ENCODE measurements around the gene RBM33.

RBM33 gene

DNA sequence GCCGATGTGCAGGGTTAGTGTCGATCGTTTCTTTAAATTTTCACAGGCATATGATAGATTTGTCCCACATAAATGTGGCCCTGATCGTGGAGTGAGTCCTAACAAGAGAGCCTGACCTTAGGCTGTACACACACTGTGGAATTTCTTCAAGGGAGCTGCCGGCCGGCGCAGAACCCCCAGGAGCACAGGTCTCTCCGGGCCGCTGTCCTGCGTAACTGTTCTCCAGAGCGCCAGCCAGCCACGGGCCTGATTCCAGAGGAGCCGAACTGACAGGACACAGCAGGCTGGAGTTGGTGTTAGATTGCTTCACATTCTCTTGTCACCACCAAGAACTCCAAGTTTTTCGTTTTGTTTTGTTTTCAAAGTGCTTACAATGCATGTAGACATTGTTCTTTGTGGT lies 130.5 kb downstream of the RBM33 start:
- Mint-ChIP-seq H3K4me3 (no peak overlapping the region), H3K27ac (peak overlapping the region in 1 of 2 donors; percentile 20), H3K36me3 (ENCODE audit: insufficient read depth) (peaks cover 71% of the 10 kb centered on the region), H3K9me3 (no peaks in the 10 kb centered on the region), H3K4me1 (ENCODE audit: low read depth in 2 of 2) (peaks cover 4 to 9% of the 10 kb centered on the region in 2 donors), H3K27me3 (no peaks in the 10 kb centered on the region)
- DNase-seq (no peak), ATAC-seq (replicated peaks) (no peak)

DNA sequence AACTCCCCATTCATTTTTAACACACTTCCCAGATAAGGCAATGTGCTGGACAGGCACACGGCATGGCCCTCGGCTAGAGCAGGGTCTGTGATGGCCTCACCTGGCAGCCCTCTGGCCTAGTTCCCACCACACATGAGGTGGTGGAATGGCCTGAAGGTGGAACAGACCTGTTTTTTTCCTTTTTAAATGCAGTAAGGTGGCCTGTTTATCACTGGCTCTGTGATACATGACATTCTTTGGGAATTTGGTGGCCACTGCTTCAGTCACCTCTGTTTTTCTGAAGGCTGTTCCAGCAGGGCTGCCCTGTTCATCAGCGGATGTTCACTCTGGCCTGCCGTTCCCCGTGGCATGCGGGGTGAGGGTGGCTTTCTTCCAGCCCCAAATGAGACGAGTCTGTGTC lies 131.2 kb downstream of the RBM33 start:
- Mint-ChIP-seq H3K4me1 (ENCODE audit: low read depth in 2 of 2) (peaks cover 4 to 9% of the 10 kb centered on the region in 2 donors), H3K36me3 (ENCODE audit: insufficient read depth) (peaks cover 70% of the 10 kb centered on the region), H3K27me3 (no peaks in the 10 kb centered on the region), H3K4me3 (no peak overlapping the region), H3K27ac (no peak overlapping the region), H3K9me3 (no peaks in the 10 kb centered on the region)
- no peak for ATAC-seq (replicated peaks)
- no peak for DNase-seq

DNA sequence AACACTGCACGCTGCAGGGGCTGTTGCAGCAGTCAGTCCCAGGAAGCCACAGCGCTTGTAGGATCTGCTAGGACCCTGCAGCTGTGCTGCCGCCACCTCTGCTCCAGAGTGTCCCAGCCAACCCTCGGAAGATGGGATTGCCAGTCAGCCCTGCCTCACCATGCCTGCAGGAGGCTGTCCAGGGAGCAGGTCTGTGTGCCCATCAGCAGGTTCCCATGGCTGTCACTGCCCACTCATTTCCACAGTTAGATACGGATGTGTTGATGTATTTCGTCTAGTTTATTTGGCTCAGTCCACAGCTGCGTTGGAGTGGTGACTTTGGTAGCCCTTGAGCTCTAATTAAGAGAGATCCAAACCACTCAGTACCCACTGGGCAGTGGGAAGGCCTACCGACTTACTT lies 132.1 kb downstream of the RBM33 start:
- Mint-ChIP-seq H3K4me1 (ENCODE audit: low read depth in 2 of 2) (peaks cover 4 to 9% of the 10 kb centered on the region in 2 donors), H3K4me3 (no peak overlapping the region), H3K36me3 (ENCODE audit: insufficient read depth) (peaks cover 75% of the 10 kb centered on the region), H3K9me3 (no peaks in the 10 kb centered on the region), H3K27me3 (no peaks in the 10 kb centered on the region), H3K27ac (no peak overlapping the region)
- DNase-seq, result no peak
- no peak for ATAC-seq (replicated peaks)

- H3K4me3 Mint-ChIP-seq, result no peak overlapping the region
- peak overlapping the region in 1 of 2 donors; percentile 79 for H3K27ac Mint-ChIP-seq
- DNase-seq (no peak), ATAC-seq (replicated peaks) (no peak)
- peaks cover 67% of the 10 kb centered on the region for H3K36me3 Mint-ChIP-seq (ENCODE audit: insufficient read depth)
- H3K27me3 Mint-ChIP-seq, result no peaks in the 10 kb centered on the region
- H3K9me3 Mint-ChIP-seq, result no peaks in the 10 kb centered on the region
- peaks cover 4 to 9% of the 10 kb centered on the region in 2 donors for H3K4me1 Mint-ChIP-seq (ENCODE audit: low read depth in 2 of 2)
Observed at GRCh38 chr7:155778349-155778748, 133.9 kb downstream of the RBM33 start.

DNA sequence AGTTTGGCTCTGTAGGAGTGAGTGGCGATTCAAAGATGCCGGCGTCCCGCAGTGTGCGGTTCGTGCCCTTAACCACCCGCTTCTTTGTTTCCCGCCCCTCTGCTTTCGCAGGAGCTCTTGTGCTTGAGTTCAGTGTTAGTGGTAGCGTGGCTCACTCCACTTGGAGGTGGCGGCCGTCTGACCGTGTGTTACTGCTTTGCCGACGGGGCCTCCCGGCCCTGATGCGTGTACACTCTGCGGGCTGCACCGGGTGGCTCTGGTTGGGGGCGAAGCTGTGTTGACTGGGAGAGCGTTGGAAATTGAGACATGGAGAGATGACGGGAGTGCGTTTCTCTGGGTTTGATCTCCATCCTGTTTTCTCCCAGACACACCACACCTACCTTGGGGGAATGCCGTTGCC lies 136.4 kb downstream of the RBM33 start:
- no peaks in the 10 kb centered on the region for H3K27me3 Mint-ChIP-seq
- H3K4me1 Mint-ChIP-seq (ENCODE audit: low read depth in 2 of 2), result peaks cover 4 to 15% of the 10 kb centered on the region in 2 donors
- H3K27ac Mint-ChIP-seq, result no peak overlapping the region
- H3K4me3 Mint-ChIP-seq, result no peak overlapping the region
- ATAC-seq (replicated peaks) (no peak), DNase-seq (no peak)
- H3K36me3 Mint-ChIP-seq (ENCODE audit: insufficient read depth), result peaks cover 48% of the 10 kb centered on the region
- H3K9me3 Mint-ChIP-seq, result no peaks in the 10 kb centered on the region

DNA sequence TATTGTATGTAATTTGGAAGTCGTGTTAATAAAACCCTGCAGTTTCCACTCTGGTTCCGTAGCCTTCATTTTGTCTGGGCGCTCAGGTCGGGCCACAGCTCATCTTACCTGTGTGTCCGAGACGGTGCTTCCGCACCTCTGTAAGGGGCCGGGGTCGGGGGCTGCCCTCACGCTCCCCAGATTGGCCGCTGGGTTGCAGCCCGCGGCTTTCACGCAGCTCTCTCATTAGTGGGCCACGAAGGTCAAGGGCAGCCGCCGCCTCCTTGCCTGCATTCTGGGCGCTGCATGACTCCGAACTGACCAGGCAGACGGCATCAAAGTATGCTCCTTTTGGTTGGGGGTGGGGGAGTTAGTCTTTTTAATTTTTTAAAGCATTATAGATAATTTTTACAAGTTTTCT lies 137.0 kb downstream of the RBM33 start:
- no peak overlapping the region for H3K4me3 Mint-ChIP-seq
- no peak for ATAC-seq (replicated peaks)
- peaks cover 43% of the 10 kb centered on the region for H3K36me3 Mint-ChIP-seq (ENCODE audit: insufficient read depth)

GRCh38 chr7:155782466-155782865 lies 138.0 kb downstream of the RBM33 start:
- Mint-ChIP-seq H3K4me3 (no peak overlapping the region), H3K9me3 (no peaks in the 10 kb centered on the region), H3K27me3 (no peaks in the 10 kb centered on the region), H3K27ac (no peak overlapping the region), H3K36me3 (ENCODE audit: insufficient read depth) (peaks cover 34% of the 10 kb centered on the region), H3K4me1 (ENCODE audit: low read depth in 2 of 2) (peaks cover 4 to 20% of the 10 kb centered on the region in 2 donors)
- DNase-seq, result no peak
- ATAC-seq (replicated peaks), result no peak

More for the DNA sequence above, 137.0 kb downstream of the RBM33 start:
- no peaks in the 10 kb centered on the region for H3K9me3 Mint-ChIP-seq
- DNase-seq, result no peak
- H3K27me3 Mint-ChIP-seq, result no peaks in the 10 kb centered on the region
- H3K27ac Mint-ChIP-seq, result no peak overlapping the region
- peaks cover 4 to 20% of the 10 kb centered on the region in 2 donors for H3K4me1 Mint-ChIP-seq (ENCODE audit: low read depth in 2 of 2)

- H3K9me3 Mint-ChIP-seq, result no peaks in the 10 kb centered on the region
- no peaks in the 10 kb centered on the region for H3K27me3 Mint-ChIP-seq
- no peak for DNase-seq
- H3K27ac Mint-ChIP-seq, result no peak overlapping the region
- H3K4me1 Mint-ChIP-seq (ENCODE audit: low read depth in 2 of 2), result peaks cover 4 to 11% of the 10 kb centered on the region in 2 donors
- no peak overlapping the region for H3K4me3 Mint-ChIP-seq
- ATAC-seq (replicated peaks), result no peak
- H3K36me3 Mint-ChIP-seq (ENCODE audit: insufficient read depth), result peaks cover 24% of the 10 kb centered on the region
Observed at GRCh38 chr7:155785536-155785935, 141.1 kb downstream of the RBM33 start.

- no peak for DNase-seq
- peaks cover 4 to 11% of the 10 kb centered on the region in 2 donors for H3K4me1 Mint-ChIP-seq (ENCODE audit: low read depth in 2 of 2)
- no peak for ATAC-seq (replicated peaks)
- no peaks in the 10 kb centered on the region for H3K9me3 Mint-ChIP-seq
- H3K4me3 Mint-ChIP-seq, result peak overlapping the region in 1 of 2 donors; percentile 27
- H3K27ac Mint-ChIP-seq, result no peak overlapping the region
- H3K36me3 Mint-ChIP-seq (ENCODE audit: insufficient read depth), result peaks cover 15% of the 10 kb centered on the region
- H3K27me3 Mint-ChIP-seq, result no peaks in the 10 kb centered on the region
Observed at GRCh38 chr7:155786491-155786890, 142.0 kb downstream of the RBM33 start.

- peaks cover 4 to 11% of the 10 kb centered on the region in 2 donors for H3K4me1 Mint-ChIP-seq (ENCODE audit: low read depth in 2 of 2)
- peak overlapping the region in 1 of 2 donors; percentile 16 for H3K27ac Mint-ChIP-seq
- H3K27me3 Mint-ChIP-seq, result no peaks in the 10 kb centered on the region
- H3K4me3 Mint-ChIP-seq, result peak overlapping the region; percentile 34 to 36
- no peak for DNase-seq
- ATAC-seq (replicated peaks), result no peak
- H3K36me3 Mint-ChIP-seq (ENCODE audit: insufficient read depth), result peaks cover 12% of the 10 kb centered on the region
- no peaks in the 10 kb centered on the region for H3K9me3 Mint-ChIP-seq
Observed at GRCh38 chr7:155787171-155787851, 142.8 kb downstream of the RBM33 start.

DNA sequence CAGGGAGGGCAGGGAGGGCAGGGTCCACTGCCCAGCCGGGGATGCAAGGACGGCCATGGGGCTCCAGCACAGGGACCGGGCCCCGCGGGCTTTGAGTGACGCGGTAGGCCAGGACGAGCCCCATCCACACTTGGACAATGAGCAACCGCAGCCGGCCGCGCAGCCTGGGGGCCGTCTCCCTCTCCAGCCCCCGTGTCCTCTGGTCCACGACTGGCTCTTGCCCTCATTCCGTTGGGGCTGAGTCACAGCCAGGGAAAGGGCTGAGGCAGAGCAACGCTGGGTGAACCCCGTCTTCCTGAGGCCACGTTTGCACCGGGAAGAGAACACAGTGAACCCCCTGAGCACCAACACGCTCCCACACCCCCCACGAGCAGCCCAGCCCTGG lies 144.1 kb downstream of the RBM33 start:
- Mint-ChIP-seq H3K4me3 (no peak overlapping the region), H3K4me1 (ENCODE audit: low read depth in 2 of 2) (peaks cover 4 to 11% of the 10 kb centered on the region in 2 donors), H3K27ac (no peak overlapping the region), H3K9me3 (no peaks in the 10 kb centered on the region), H3K36me3 (ENCODE audit: insufficient read depth) (peaks cover 7% of the 10 kb centered on the region), H3K27me3 (no peaks in the 10 kb centered on the region)
- ATAC-seq (replicated peaks) (no peak), DNase-seq (no peak)

GRCh38 chr7:155789001-155789725 lies 144.7 kb downstream of the RBM33 start:
- no peak for DNase-seq
- no peak for ATAC-seq (replicated peaks)
- Mint-ChIP-seq H3K4me1 (ENCODE audit: low read depth in 2 of 2) (peaks cover 4 to 11% of the 10 kb centered on the region in 2 donors), H3K4me3 (no peak overlapping the region), H3K27me3 (no peaks in the 10 kb centered on the region), H3K27ac (no peak overlapping the region), H3K36me3 (ENCODE audit: insufficient read depth) (peaks cover 7% of the 10 kb centered on the region), H3K9me3 (no peaks in the 10 kb centered on the region)

DNA sequence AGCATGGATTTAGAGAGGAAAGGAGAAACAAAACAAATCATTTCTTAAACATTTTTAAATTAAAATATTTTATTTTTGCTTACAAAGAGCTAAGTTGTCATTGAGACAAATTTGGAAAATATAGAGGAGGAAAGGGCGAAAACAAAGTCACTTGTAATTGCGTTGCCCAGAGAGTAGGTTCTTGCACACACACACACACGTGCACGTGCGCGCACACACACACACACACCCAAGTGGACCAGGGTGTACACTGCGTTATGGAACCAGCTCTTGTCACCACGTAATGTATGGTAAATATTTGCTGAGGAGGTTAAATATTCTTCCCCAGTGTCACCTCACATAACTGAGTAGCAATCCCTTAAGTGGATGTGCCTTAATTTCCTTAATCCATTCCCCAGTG lies 146.2 kb downstream of the RBM33 start:
- no peaks in the 10 kb centered on the region for H3K27me3 Mint-ChIP-seq
- H3K9me3 Mint-ChIP-seq, result no peaks in the 10 kb centered on the region
- H3K36me3 Mint-ChIP-seq (ENCODE audit: insufficient read depth), result peaks cover 4% of the 10 kb centered on the region
- DNase-seq (no peak), ATAC-seq (replicated peaks) (no peak)
- H3K27ac Mint-ChIP-seq, result no peak overlapping the region
- no peak overlapping the region for H3K4me3 Mint-ChIP-seq
- peaks cover 4 to 7% of the 10 kb centered on the region in 2 donors for H3K4me1 Mint-ChIP-seq (ENCODE audit: low read depth in 2 of 2)

DNA sequence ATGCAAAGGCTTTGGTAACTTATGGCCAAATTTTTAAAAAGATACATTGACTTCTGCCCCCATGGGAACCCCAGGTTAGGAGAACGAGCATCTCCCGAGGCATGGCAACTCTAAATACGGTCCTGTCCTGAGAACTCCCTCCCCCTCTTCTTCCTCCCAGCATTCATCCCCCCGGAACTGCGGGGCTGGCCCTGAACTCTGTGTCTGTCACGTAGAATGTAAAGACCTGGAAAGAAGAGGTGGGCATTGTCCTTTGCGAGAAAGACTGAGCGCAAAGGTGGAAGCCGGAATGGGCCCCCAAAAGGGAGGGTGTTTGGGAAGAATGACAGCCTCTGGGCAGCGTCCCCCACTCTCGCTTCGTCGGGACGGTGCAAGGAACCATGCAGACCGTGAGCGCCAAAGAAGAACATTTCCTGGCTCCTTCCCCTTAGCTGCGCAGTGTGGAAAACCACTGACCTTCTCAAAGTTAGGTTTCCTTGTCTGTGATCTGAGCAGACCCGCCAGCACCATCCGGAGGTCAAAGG lies 146.8 kb downstream of the RBM33 start:
- H3K4me3 Mint-ChIP-seq, result no peak overlapping the region
- DNase-seq (no peak), ATAC-seq (replicated peaks) (no peak)
- H3K9me3 Mint-ChIP-seq, result no peaks in the 10 kb centered on the region
- H3K36me3 Mint-ChIP-seq (ENCODE audit: insufficient read depth), result peaks cover 4% of the 10 kb centered on the region
- H3K27ac Mint-ChIP-seq, result no peak overlapping the region
- no peaks in the 10 kb centered on the region for H3K27me3 Mint-ChIP-seq
- peaks cover 1 to 4% of the 10 kb centered on the region in 2 donors for H3K4me1 Mint-ChIP-seq (ENCODE audit: low read depth in 2 of 2)

All from effector memory CD8-positive, alpha-beta T cell (primary cell).